Activated CD4-positive, CD25-positive, alpha-beta regulatory T cell treated with anti-CD3 and anti-CD28 coated beads, Interleukin-2, amount 50 U/mL, for 24 hours (primary cell): ENCODE measurements around the gene ITPR1.

ENCODE experiments used
- ATAC-seq, 2 donors: fragments of 150-1000 bp; cut with Tn5 transposase; one replicate each; pipeline ENCODE4 v1.10.0; 2021; ENCODE audit warnings: mild to moderate bottlenecking in 1 of 2, moderate library complexity in 1 of 2

Gene ITPR1

DNA sequence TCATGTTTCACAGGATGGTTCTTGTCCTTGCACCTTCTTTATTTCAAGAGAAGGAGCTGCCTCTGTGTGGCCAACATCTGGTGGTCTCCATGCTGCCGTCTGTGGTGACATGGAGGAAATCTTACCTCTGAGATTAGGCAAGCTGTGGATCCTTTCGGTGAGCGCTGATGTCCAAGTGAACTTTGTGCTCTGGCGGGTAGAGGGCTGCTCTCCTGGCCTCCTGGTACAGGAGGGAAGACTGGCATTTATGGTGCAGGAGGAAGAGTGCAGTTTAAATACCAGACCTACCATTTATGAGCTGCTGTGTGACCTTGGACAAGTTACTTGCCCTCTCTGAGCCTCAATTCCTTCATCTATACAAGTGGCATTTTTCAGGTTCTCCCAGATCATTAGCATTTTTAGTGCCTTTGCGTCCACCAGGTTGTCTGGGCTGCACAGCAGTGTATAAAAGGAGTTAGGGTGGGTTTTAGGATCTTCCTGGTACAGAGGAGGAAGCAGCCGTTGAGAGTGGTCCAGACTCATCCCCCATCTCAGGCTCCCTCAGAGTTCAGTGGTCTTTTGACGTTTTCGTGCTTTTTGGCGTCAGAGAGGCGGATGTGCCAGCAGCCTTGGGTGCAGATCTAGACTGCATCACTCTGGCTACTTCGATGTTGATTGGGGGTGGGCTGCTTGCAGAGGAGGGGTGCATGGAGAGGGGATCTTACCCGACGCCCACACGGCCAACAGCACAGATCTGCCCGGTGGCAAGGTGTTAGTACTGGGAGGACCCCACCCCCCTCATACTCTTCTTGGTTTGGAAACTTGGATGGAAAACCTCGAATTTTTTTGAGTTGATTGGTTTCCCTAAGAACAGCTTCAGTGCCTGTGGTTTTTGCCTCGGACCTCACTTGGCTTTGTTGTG lies 162.2 kb downstream of the ITPR1 start:
- no peak for ATAC-seq

DNA sequence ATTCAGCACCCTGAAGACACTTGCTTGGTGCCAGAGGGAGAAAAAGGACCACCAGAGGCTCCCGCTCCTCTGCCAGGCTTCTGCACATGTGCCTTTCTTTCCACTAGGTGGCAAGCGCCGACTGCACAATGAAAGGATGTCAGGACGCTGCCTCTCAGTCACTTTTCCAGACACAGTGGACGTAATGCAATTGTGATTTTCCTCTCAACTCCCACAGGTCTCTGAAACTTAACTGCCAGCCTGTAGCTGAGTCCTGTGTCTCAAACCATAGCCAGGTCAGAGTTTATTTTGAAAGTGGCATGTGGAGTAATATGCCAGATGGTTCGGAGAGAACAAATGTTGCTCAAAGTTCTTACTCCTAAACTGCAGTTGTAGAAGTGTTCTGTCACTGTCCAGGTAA lies 162.9 kb downstream of the ITPR1 start:
- no peak for ATAC-seq

GRCh38 chr3:4656626-4657328 lies 163.6 kb downstream of the ITPR1 start:
- ATAC-seq, result no peak

GRCh38 chr3:4660936-4661335 lies 167.8 kb downstream of the ITPR1 start:
- ATAC-seq, result no peak

GRCh38 chr3:4664412-4664811 lies 171.3 kb downstream of the ITPR1 start:
- no peak for ATAC-seq

DNA sequence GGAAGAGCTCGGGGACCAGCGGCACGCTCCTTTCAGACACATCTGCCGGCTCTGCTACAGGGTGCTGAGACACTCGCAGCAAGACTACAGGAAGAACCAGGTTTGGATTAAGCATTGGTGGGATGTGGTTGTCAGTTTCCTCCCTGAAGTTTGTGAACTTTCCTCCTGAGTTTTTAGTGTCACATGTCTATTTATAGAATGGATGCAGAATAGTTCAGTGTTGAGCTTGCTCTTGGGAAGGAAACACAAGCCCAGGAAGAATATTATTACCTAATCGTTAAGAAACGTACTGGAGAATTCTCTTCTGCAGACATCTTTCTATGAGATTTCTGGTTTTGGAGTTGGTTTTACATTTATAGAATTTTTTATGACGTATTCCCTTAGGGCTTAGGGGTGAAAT lies 172.0 kb downstream of the ITPR1 start:
- no peak for ATAC-seq

GRCh38 chr3:4666071-4666470 lies 172.9 kb downstream of the ITPR1 start:
- ATAC-seq, result no peak

DNA sequence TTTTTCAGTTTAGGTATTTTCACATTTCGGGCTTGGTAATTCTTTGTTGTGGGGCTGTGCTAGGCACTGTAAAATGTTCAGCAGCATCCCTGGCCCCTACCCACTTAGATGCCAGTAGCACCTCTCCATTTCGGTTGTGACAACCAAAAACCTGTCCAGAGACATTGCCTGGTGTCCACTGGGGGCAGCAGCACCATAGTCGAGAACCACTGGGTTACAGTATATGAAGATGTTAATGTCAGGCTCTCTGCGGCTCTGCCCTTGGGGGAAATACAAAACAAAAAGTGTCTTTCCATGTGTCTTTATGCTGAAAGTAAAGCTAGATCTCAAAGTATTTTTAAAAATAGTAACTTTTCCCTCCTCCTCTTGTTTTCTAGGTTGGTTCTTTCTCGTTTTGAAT lies 177.2 kb downstream of the ITPR1 start:
- no peak for ATAC-seq

DNA sequence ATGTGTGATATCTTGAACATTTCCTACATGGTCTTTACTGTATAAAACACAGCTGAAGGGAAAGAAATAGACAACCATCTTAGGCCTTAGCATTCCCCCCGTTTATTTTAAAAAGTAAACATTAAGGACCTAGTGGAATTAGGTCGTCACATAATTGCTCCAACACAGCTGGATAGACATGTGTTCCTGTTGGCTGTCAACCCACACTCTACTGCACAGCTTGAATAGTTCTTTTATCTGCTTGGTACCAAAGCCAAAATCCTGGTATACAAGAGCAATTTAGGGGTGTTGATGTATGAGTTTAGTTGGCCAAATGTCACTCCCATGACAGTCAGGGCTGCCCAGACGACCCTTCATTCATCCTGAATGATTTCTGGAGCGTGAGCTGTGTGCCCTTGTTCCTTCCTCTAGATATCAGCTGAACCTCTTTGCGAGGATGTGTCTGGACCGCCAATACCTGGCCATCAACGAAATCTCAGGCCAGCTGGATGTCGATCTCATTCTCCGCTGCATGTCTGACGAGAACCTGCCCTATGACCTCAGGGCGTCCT lies 179.7 kb downstream of the ITPR1 start:
- ATAC-seq, result no peak

- no peak for ATAC-seq
Observed at GRCh38 chr3:4674216-4674615, 181.1 kb downstream of the ITPR1 start.

GRCh38 chr3:4675704-4676103 lies 182.6 kb downstream of the ITPR1 start:
- no peak for ATAC-seq

- no peak for ATAC-seq
Observed at GRCh38 chr3:4678320-4678719, 185.2 kb downstream of the ITPR1 start.

GRCh38 chr3:4680227-4680691 lies 187.1 kb downstream of the ITPR1 start:
- no peak for ATAC-seq

DNA sequence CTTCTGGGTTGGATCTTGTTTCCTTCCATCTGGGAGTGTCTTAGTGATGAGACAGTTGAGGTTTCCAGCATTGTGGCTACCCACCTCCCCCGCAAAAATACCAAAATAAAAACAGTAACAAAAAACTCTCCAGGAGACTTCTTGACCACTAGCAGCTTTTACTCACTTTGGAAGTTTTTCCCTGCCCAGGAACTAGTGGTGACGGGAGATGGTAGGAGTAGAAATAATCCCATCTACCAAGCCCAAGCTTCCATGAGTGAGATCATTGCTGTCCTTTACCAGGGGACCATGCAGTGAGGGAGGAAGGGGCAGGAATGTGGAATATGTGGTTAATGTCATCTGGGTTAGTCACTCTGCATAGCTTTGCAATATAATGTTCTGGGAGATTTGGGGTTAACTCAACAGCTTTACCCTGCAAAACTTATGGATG lies 187.7 kb downstream of the ITPR1 start:
- no peak for ATAC-seq

DNA sequence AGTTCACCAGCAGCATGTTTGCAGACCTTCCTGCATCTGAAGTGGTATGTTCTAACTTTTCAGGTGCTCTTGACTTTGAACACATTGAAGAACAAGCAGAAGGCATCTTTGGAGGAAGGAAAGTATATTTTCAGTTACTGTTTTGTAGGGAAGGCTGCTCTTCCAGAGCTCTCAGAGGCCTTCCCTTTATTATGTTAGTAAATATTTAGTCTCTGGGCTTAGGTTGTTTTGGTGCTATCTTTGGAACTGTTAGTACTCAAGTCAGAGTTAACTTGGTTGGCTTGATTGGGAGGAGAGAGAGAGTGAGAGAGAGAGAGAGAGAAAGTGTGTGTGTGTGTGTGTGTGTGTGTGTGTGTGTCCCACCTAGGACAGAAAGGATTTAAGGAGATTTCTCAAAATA lies 188.2 kb downstream of the ITPR1 start:
- no peak for ATAC-seq

DNA sequence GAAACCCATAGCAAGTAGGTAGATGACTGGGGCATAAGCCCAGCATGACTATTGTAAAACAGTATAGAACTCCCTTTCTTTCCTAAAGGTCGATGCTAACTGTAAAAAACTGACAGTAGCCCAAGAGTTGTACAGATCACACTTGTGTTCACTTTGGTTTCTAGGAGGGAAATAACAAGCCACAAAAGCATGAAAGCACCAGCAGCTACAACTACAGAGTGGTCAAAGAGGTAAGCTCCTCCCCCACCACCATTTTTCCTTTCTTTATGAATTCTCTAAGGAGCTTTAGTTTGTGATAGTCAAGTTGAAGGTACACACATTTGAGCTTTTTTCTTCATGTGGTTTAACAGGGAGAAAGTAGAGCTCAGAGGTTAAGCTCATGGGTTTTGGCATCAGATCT lies 191.0 kb downstream of the ITPR1 start:
- ATAC-seq, result no peak

- no peak for ATAC-seq
Observed at GRCh38 chr3:4684976-4685375, 191.8 kb downstream of the ITPR1 start.

DNA sequence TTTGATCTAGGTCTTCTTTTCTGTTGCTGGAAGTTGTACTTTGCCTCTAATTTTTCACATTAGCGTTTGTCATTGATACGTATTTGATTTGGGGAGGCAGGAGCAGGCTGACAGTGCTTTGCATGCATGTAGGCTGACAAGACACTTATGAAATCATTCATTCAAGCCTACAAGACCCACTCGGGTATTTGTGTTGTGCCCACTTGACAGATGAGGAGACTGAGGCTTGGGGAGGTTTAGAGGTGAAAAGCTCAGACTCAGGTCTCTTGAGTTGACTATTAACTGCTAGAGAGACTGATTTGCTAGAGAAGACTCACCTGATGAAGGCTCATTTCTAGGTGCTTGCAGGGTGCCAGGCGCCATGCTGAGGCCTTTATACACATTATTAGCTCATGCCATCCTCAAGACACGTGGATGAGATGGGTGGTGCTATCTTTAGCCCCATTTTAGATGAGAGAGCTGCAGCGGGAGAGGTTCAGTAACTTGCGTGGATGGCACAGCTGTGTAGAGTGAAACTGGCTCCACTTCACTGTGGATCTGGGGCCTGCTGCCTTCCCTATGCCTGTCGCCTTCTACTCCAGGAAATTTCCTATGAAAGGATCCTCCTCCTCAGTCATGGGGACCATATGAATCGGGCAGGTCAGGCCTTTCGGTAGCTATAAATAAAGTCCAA lies 192.7 kb downstream of the ITPR1 start:
- no peak for ATAC-seq

GRCh38 chr3:4686619-4687018 lies 193.5 kb downstream of the ITPR1 start:
- no peak for ATAC-seq

DNA sequence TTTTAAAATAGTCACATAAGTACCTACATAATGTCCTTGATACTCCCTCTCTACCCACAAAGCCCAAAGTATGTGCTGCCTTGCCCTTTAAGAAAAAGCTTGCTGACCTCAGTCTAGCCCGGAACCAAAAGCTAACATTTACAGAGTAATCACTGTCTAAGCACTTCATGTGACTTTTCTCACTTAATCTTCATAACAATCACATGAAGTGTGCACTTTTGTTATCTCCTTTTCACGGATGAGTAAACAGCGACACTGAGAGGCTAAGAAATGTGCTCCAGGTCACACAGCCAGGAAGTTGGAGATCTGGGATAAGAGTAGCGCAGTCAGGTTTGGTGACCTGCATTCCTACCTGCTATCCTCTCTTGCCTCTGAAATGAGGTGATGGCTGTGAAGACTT lies 194.0 kb downstream of the ITPR1 start:
- ATAC-seq, result no peak

GRCh38 chr3:4687596-4687995 lies 194.4 kb downstream of the ITPR1 start:
- no peak for ATAC-seq

DNA sequence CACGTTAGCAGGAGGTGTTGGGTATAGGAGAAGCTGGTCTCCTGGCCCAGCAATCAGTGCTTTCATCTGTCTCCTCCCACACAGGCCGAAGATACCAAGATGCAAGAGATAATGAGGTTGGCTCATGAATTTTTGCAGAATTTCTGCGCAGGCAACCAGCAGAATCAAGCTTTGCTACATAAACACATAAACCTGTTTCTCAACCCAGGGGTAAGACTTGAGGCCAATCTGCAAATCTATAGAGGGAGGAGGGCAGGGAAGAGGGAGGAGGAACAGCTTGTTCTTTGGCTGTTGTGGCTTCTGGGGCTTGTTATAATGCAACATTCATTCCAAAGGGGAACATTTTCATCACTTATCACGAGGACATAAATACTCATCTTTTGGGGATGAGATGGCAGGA lies 195.3 kb downstream of the ITPR1 start:
- no peak for ATAC-seq

DNA sequence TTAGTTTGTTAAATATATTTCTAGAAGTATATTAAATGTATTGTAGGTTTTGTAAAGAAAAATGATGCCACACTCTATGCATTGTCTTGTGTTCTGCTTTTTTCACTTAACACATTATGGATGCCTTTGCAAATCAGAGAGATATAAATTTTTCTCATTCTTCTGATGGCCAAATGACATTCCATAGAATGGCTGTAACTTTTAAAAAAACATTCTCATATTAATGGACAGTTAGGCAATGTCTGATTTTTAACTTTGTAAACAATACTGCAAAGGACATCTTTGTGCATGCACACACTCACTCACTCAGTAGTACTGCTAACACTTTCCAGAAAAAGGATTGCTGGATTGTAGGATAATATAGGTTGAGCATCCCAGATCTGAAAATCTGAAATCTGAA lies 195.9 kb downstream of the ITPR1 start:
- no peak for ATAC-seq
